CD4-positive, alpha-beta T cell treated with Interleukin-12 subunit alpha and Interleukin-12 subunit beta, for 1 hour (primary cell): ENCODE measurements around the gene TRIM23.
A peak's percentile ranks its signal among the peaks of the same experiment; 100 is the strongest.
"Not testable (repeated sequence)": the region's sequence is repeated elsewhere in the genome, so short reads cannot be mapped to it uniquely, and the experiment has no call there.

Source experiments
- DNase-seq: peaks from one replicate; pipeline ENCODE4 v3.0.0-alpha.2; 2020

Gene TRIM23

DNA sequence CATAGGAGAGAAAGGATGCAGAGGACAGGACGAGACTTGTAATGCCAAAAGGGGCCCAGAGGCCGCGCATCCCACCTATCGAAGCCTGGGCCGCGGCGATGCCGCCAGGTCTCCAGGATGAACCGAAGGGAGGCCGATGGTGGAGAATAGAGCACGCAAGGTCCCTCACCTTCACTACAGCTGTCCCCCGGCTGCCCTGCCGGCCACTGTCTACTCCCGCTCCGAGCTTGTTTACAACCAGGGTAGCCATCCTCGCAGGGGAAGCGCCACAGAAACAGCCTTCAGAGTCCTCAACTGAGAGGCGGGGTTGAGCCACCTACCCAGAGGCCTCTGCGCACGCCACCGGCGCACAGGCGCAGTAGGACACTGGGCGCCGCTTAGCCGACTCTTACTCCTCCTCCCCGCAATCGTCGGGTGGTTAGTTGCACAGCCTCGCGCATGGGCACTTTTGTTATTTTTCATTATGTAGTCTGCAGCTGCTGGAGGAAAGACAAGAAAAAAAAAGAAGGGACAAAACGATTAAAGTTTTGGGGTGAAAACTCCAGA is at the start of gene TRIM23:
Gene TRIM23 (minus strand): TSS at position 309 of the 546 bp plus-strand sequence. CDS start 59 bp downstream, at position 250.
- peak; percentile 92 for DNase-seq

DNA sequence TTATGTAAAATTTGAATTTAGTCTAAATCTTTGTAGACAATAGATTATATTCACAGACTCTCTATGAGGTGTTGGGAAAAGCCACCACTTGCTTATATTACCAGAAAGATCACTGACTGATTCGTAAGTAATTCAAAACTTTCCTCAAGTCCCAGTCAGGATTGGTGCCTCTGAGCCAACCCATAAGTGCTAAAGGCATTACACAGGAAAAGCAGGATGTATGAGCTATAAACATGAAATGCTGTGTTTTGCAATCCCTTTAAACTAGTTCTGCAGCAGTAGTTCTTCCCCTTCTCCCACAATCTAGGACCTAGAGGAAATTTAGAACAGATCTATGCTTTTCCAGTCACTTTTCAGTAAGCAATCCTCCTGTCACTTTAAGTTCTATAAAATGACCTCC is 48.7 kb upstream of the TRIM23 start:
- no peak for DNase-seq

DNA sequence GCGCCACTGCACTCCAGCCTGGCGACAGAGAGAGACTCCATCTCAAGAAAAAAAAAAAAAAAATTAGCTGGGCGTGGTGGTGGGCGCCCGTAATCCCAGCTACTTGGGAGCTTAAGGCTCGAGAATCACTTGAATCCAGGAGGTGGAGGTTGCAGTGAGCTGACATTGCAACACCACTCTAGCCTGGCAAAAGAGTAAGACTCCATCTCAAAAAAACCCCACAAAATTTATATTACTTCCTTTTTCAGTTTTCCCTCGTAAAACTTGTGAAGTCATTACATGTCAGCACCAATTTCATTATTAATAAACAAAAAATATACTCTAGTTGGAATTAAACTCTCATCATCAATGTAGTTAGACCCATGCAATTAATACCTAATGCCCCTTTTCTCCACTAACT is 44.6 kb upstream of the TRIM23 start:
- no peak for DNase-seq

GRCh38 chr5:65663804-65664521 is 39.8 kb upstream of the TRIM23 start:
- DNase-seq, result no peak

- DNase-seq, result no peak
Observed at GRCh38 chr5:65654713-65655112, 30.6 kb upstream of the TRIM23 start.

DNA sequence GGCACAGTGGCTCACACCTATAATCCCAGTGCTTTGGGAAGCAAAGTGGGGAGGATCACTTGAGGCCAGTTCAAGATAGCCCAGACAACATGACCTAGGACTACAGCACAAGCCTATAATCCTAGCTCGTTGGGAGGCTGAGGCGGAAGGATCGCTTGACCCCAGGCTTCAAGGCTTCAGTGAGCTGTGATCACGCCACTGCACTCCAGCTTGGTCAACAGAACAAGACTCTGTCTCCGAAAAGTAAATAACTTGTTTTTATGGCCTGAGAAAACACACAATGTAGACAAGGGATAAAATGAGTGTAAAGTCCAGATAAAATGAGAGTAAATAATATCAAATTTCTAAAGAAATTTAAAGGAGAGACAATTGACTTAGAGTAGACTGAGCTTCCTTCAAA is 27.0 kb upstream of the TRIM23 start:
- DNase-seq, result no peak

DNA sequence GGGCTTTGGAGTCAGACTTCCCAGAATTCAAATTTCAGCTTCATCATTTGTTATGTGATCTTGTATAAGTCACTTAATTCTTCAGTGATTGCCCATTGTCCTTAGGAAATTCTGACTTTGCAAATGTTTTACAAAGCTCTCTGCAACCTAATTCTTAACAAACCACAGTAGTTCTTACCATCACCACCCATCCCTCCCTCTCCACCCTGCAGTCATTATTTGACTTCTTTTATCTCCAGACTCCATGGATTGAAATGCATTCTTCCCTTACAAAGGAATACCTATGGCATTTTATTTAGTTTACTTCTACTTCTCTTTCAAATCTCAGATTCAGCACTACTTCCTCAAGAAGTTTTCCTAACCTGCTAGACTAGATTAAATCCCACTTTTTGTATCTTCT is 23.8 kb upstream of the TRIM23 start:
- no peak for DNase-seq

GRCh38 chr5:65646938-65647337 is 22.8 kb upstream of the TRIM23 start:
- DNase-seq, result no peak

DNA sequence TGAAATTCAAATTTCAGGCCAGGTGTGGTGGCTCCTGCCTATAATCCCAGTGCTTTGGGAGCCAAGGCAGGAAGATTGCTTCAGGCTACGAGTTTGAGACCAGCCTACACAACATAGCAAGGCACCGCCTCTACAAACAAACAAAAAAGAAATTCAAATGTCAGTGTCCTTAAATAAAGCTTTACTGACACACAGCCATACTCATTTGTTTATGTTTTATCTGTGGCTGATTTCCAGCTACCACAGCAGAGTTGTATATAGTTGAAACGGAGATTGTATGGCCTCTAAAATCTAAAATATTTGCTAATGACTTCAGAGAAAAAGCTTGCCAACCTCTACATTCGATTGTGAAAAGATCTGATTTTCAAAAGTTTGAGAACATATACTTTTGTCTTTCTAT is 16.1 kb upstream of the TRIM23 start:
- DNase-seq, result no peak

DNA sequence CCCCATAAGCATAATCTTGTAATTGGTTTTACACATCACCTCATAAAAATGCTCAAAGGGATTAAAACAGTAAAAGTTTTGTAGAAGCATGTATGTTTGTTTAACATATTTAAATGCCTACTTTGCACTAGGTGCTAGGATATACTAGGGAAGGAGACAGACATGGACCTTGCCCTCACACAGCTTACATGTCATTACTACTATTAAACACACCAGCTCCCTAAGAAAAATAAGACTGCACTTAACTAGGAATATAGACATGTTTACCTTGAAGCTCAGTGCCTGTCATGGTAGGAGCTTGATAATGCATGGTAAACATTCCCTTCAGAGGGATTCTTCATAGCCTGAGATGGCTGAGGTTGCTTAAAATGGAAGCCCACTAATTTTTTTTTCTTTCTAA is 6.8 kb upstream of the TRIM23 start:
- DNase-seq, result no peak

- DNase-seq, result no peak
Observed at GRCh38 chr5:65625743-65626142, 1.6 kb upstream of the TRIM23 start.

GRCh38 chr5:65624571-65625555 is 730 bp upstream of the TRIM23 start, which contains the start of the genes SHLD3 and TRAPPC13:
SHLD3 (plus strand) TSS chr5:65625027; CDS start chr5:65629588, 4,561 bp downstream.
TRAPPC13 (plus strand) TSS chr5:65625027; CDS start chr5:65625061, 34 bp downstream.
- peak; percentile 91 for DNase-seq

GRCh38 chr5:65623482-65623881 is 651 bp downstream of the TRIM23 start:
- no peak for DNase-seq

DNA sequence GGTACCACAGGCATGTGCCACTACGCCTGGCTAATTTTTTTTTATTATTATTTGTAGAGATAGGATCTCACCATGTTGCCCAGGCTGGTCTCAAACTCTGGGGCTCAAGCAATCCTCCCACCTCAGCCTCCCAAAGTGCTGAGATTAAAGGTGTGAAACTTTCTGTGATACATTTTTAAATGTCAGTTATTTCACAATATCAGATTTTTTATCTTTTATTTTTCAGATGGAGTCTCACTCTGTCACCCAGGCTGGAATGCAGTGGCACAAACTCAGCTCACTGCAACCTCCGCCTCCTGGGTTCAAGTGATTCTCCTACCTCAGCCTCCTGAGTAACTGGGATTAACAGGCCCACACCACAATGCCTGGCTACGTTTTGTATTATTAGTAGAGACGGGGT is 2.2 kb downstream of the TRIM23 start:
- not testable (repeated sequence) for DNase-seq

DNA sequence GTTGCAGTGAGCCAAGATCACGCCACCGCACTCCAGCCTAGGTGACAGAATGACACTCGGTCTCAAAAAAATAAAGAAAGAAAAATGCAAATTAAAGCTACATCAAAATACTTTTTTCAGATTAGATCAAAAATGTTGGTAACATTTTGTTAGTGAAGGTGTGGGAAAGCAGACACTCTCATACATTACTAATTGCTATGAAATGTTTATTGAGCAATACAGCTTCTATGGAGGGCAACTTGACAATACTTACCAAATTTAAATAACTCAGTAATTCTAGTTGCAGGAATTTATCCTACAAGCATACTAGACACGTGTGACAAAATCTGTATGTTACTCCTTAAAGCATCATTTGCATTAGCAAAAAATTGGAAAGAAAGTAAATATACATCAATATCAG is 4.1 kb downstream of the TRIM23 start:
- DNase-seq, result no peak

- DNase-seq, result no peak
Observed at GRCh38 chr5:65612298-65612907, 11.7 kb downstream of the TRIM23 start.

DNA sequence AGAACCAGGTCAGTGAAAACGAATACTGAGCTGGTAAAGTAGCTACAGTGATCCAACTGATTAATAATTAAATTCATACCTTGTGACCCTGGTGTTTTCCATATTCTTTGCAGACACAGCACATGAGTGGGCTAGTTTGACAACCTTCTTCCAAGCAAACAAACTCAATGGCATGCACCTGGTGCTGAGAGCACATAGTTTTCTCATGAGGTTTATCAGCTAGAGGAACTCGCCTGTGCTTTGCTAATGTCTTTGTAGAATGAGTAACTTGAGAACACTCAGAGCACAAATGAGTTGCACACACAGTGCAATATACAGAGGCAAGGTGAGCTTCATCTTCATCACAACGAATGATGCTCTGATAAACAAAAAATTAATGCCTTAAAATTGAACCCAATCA is 12.6 kb downstream of the TRIM23 start:
- no peak for DNase-seq

- not testable (repeated sequence) for DNase-seq
Observed at GRCh38 chr5:65601761-65602160, 22.4 kb downstream of the TRIM23 start.

- DNase-seq, result no peak
Observed at GRCh38 chr5:65588694-65589093, 35.4 kb downstream of the TRIM23 start.

DNA sequence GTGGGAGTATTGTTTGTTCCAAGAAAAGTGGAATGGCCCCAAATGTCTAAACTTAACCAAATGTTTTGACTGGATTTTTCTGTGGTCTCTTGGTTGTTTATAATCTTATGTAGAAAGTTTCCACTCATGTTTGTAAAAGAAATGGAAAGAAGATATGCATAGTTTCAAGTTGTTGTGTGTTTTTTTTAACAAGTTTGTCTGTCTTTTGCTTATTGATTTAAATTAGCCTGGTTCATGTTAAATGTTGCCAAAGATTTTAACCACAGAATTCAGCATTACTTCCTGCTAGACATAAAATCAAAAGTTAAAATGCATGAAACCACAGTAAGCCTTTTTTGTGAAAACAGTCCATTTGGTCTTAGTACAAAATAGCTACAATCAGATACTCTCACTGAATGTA is 47.0 kb downstream of the TRIM23 start:
- no peak for DNase-seq

DNA sequence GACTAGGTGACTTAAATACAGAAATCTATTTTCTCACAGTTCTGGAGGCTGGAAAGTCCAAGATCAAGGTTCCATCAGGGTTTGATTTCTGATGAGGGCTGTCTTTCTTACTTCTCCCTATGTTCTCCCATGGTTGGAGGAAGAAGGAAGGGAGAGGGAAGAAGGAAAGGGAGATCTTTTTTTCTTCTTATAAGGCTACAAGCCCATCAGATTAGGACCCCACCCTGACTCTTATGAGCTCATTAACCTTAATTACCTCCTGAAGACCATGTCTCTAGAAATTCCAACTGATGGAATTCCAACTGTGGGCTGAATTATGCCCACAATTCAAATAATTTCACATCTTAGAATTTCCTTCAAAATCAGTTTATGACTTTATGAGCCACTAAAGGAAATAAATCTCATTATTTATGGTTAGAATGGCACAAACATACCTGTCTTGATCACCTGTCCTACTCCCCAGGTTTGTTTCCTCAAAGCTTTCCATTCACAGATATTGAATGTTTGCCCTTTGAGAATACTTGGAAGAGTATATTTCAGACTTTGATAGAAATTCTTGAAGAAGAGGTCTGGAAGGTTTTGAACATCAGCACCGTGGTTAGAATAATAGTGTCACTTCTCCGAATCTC is 53.4 kb downstream of the TRIM23 start:
- no peak for DNase-seq

DNA sequence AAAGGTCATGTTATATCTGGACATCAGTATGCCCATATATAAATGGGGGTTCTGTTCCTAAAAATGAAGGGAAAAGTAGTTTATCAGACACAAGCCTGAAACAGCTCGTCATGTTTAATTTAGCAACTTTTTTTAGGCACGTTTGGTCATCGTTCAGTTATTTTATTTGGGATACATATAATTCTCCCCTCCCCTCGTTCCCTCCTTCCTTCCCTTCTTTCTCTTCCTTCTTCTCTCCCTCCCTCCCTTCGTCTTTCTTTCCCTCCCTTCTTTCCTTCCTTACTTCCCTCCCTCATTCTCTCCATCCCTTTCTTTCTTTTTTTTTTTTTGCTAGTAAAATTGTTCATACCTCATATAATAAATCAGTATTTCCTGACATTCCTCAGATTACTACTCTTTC is 57.6 kb downstream of the TRIM23 start:
- DNase-seq, result no peak

- peak; percentile 29 for DNase-seq
Observed at GRCh38 chr5:65563777-65564176, 60.4 kb downstream of the TRIM23 start.
